Activated CD8-positive, alpha-beta memory T cell treated with anti-CD3 and anti-CD28 coated beads, Interleukin-2, amount 10 ng/mL, durations not matched to agents 7 days and 5 days (primary cell): ENCODE data around the gene CXCL1. TPM values are rescaled to one million over a fixed set of nuclear protein-coding genes. Genes with fewer than 3 reads are reported as not detected.
"Not testable (repeated sequence)": the region's sequence is repeated elsewhere in the genome, so short reads cannot be mapped to it uniquely, and the experiment has no call there.

ENCODE experiments used
- ATAC-seq: fragments of 150-1000 bp; cut with Tn5 transposase; one replicate; pipeline ENCODE4 v1.10.0; 2021; ENCODE audit warnings: moderate library complexity
- CTCF ChIA-PET: fragments of 350-600 bp; sonication (Branson Sonifier 250); formaldehyde crosslinking; loops from one replicate; lab custom pipeline; 2021; ENCODE audit warnings: antibody characterized with exemption; lab: Charles Lee
- DNase-seq: peaks from one replicate; pipeline ENCODE4 v3.0.0-alpha.2; 2020
- H3K27ac Mint-ChIP-seq: one replicate; pipeline ENCODE4 v1.8.0; 2021; ENCODE audit warnings: mild to moderate bottlenecking, mixed read lengths
- H3K27me3 Mint-ChIP-seq: one replicate; pipeline ENCODE4 v1.8.0; 2021; ENCODE audit warnings: mixed read lengths
- H3K36me3 Mint-ChIP-seq: one replicate; pipeline ENCODE4 v1.8.0; 2021; ENCODE audit warnings: mild to moderate bottlenecking, mixed read lengths
- H3K4me1 Mint-ChIP-seq: one replicate; pipeline ENCODE4 v1.8.0; 2021; ENCODE audit warnings: mixed read lengths
- H3K4me3 Mint-ChIP-seq: one replicate; pipeline ENCODE4 v1.8.0; 2021; ENCODE audit warnings: mild to moderate bottlenecking, moderate library complexity, mixed read lengths
- H3K9me3 Mint-ChIP-seq: one replicate; pipeline ENCODE4 v1.8.0; 2022; ENCODE audit warnings: low read depth, mixed read lengths
- total RNA-seq, 2 experiments: library from RNA; stranded (reverse); gene quantifications; one replicate each; pipeline ENCODE4 v1.2.3, GENCODE V29; 2021

Gene CXCL1
- total RNA-seq, 2 experiments from 2014 or later: not detected

GRCh38 chr4:73899338-73899737 lies 30.1 kb downstream of the CXCL1 start:
- CTCF ChIA-PET, H3K4me3 Mint-ChIP-seq, DNase-seq, H3K27me3 Mint-ChIP-seq, H3K9me3 Mint-ChIP-seq, H3K4me1 Mint-ChIP-seq, H3K36me3 Mint-ChIP-seq, ATAC-seq, H3K27ac Mint-ChIP-seq: not testable (repeated sequence)

- Mint-ChIP-seq H3K27ac (no peak overlapping the region), H3K9me3 (no peaks in the 10 kb centered on the region), H3K4me1 (no peaks in the 10 kb centered on the region), H3K27me3 (no peaks in the 10 kb centered on the region), H3K4me3 (no peak overlapping the region), H3K36me3 (no peaks in the 10 kb centered on the region)
- DNase-seq (no peak), ATAC-seq (no peak)
- CTCF ChIA-PET: no interaction called here
Observed at GRCh38 chr4:73901031-73901430, 31.8 kb downstream of the CXCL1 start.

GRCh38 chr4:73902038-73902637 lies 32.9 kb downstream of the CXCL1 start:
- ATAC-seq (no peak), DNase-seq (no peak)
- Mint-ChIP-seq H3K4me3 (no peak overlapping the region), H3K36me3 (no peaks in the 10 kb centered on the region), H3K4me1 (no peaks in the 10 kb centered on the region), H3K27ac (no peak overlapping the region), H3K27me3 (no peaks in the 10 kb centered on the region), H3K9me3 (no peaks in the 10 kb centered on the region)
- CTCF ChIA-PET: no interaction called here

- no peak for DNase-seq
- Mint-ChIP-seq H3K27ac (no peak overlapping the region), H3K36me3 (no peaks in the 10 kb centered on the region), H3K4me1 (no peaks in the 10 kb centered on the region), H3K4me3 (no peak overlapping the region), H3K9me3 (no peaks in the 10 kb centered on the region), H3K27me3 (no peaks in the 10 kb centered on the region)
- CTCF ChIA-PET: no interaction called here
- ATAC-seq: no peak
Observed at GRCh38 chr4:73902817-73903547, 33.8 kb downstream of the CXCL1 start.

- Mint-ChIP-seq H3K9me3 (no peaks in the 10 kb centered on the region), H3K36me3 (no peaks in the 10 kb centered on the region), H3K27me3 (no peaks in the 10 kb centered on the region), H3K4me1 (no peaks in the 10 kb centered on the region), H3K27ac (no peak overlapping the region), H3K4me3 (no peak overlapping the region)
- CTCF ChIA-PET: no interaction called here
- DNase-seq (no peak), ATAC-seq (no peak)
Observed at GRCh38 chr4:73904491-73904890, 35.3 kb downstream of the CXCL1 start.

- Mint-ChIP-seq H3K4me3 (no peak overlapping the region), H3K4me1 (no peaks in the 10 kb centered on the region), H3K9me3 (no peaks in the 10 kb centered on the region), H3K27me3 (no peaks in the 10 kb centered on the region), H3K27ac (no peak overlapping the region), H3K36me3 (no peaks in the 10 kb centered on the region)
- ATAC-seq (no peak), DNase-seq (no peak)
- CTCF ChIA-PET: no interaction called here
Observed at GRCh38 chr4:73908965-73909364, 39.8 kb downstream of the CXCL1 start.

GRCh38 chr4:73911746-73912145 lies 42.6 kb downstream of the CXCL1 start:
- Mint-ChIP-seq H3K4me1 (no peaks in the 10 kb centered on the region), H3K36me3 (no peaks in the 10 kb centered on the region), H3K27me3 (no peaks in the 10 kb centered on the region), H3K27ac (no peak overlapping the region), H3K4me3 (no peak overlapping the region), H3K9me3 (no peaks in the 10 kb centered on the region)
- CTCF ChIA-PET: no interaction called here
- no peak for DNase-seq
- ATAC-seq: no peak

GRCh38 chr4:73912191-73912590 lies 43.0 kb downstream of the CXCL1 start:
- Mint-ChIP-seq H3K27ac (no peak overlapping the region), H3K4me3 (no peak overlapping the region), H3K9me3 (no peaks in the 10 kb centered on the region), H3K36me3 (no peaks in the 10 kb centered on the region), H3K4me1 (no peaks in the 10 kb centered on the region), H3K27me3 (no peaks in the 10 kb centered on the region)
- DNase-seq: no peak
- CTCF ChIA-PET: no interaction called here
- no peak for ATAC-seq

- Mint-ChIP-seq H3K27ac (no peak overlapping the region), H3K36me3 (no peaks in the 10 kb centered on the region), H3K4me1 (no peaks in the 10 kb centered on the region), H3K9me3 (peaks cover 2% of the 10 kb centered on the region), H3K4me3 (no peak overlapping the region), H3K27me3 (no peaks in the 10 kb centered on the region)
- ATAC-seq: no peak
- CTCF ChIA-PET: no interaction called here
- DNase-seq: no peak
Observed at GRCh38 chr4:73914071-73914470, 44.9 kb downstream of the CXCL1 start.

GRCh38 chr4:73916172-73916925 lies 47.2 kb downstream of the CXCL1 start:
- no peak overlapping the region for H3K27ac Mint-ChIP-seq
- no peaks in the 10 kb centered on the region for H3K27me3 Mint-ChIP-seq
- no peaks in the 10 kb centered on the region for H3K4me1 Mint-ChIP-seq
- H3K36me3 Mint-ChIP-seq: no peaks in the 10 kb centered on the region
- no peak overlapping the region for H3K4me3 Mint-ChIP-seq
- ATAC-seq (no peak), DNase-seq (no peak)
- peaks cover 2% of the 10 kb centered on the region for H3K9me3 Mint-ChIP-seq
- CTCF ChIA-PET: no interaction called here

- Mint-ChIP-seq H3K27ac (no peak overlapping the region), H3K27me3 (no peaks in the 10 kb centered on the region), H3K4me3 (no peak overlapping the region), H3K4me1 (no peaks in the 10 kb centered on the region), H3K9me3 (peaks cover 2% of the 10 kb centered on the region), H3K36me3 (no peaks in the 10 kb centered on the region)
- DNase-seq (no peak), ATAC-seq (no peak)
- CTCF ChIA-PET: no interaction called here
Observed at GRCh38 chr4:73917081-73917501, 47.9 kb downstream of the CXCL1 start.

- CTCF ChIA-PET: no interaction called here
- Mint-ChIP-seq H3K27ac (no peak overlapping the region), H3K4me1 (no peaks in the 10 kb centered on the region)
Observed at GRCh38 chr4:73918058-73918457, 48.9 kb downstream of the CXCL1 start.

GRCh38 chr4:73919691-73920090 lies 50.5 kb downstream of the CXCL1 start:
- no peaks in the 10 kb centered on the region for H3K4me1 Mint-ChIP-seq
- H3K27me3 Mint-ChIP-seq: no peaks in the 10 kb centered on the region
- no peak for ATAC-seq
- no peaks in the 10 kb centered on the region for H3K36me3 Mint-ChIP-seq
- H3K4me3 Mint-ChIP-seq: no peak overlapping the region
- H3K9me3 Mint-ChIP-seq: peaks cover 2% of the 10 kb centered on the region
- no peak for DNase-seq
- H3K27ac Mint-ChIP-seq: no peak overlapping the region
- CTCF ChIA-PET: no interaction called here

More at GRCh38 chr4:73918058-73918457, 48.9 kb downstream of the CXCL1 start:
- H3K36me3 Mint-ChIP-seq: no peaks in the 10 kb centered on the region
- H3K4me3 Mint-ChIP-seq: no peak overlapping the region
- H3K9me3 Mint-ChIP-seq: peaks cover 2% of the 10 kb centered on the region
- DNase-seq: no peak
- no peak for ATAC-seq
- no peaks in the 10 kb centered on the region for H3K27me3 Mint-ChIP-seq
